GM20431 (cell line): ENCODE data around the gene SH3RF3.

Source experiments
- in situ Hi-C: fragments of 300-500 bp; cut with MseI, MboI; formaldehyde crosslinking; loops from one replicate; pipeline ENCODE4 v1.15.0; 2020; ENCODE audit warnings: low sequenced_read_pairs; ENCODE audit not compliant: unreplicated experiment

SH3RF3 gene

GRCh38 chr2:109318150-109318948, 189.3 kb downstream of the SH3RF3 start:
- in situ Hi-C loops, result no loop called here

- in situ Hi-C loops, result no loop called here
Measured at GRCh38 chr2:109318949-109319342, 189.9 kb downstream of the SH3RF3 start.

- in situ Hi-C loops, result no loop called here
Measured at GRCh38 chr2:109320195-109320922, 191.4 kb downstream of the SH3RF3 start.

- in situ Hi-C loops, result no loop called here
Measured at GRCh38 chr2:109321570-109321969, 192.6 kb downstream of the SH3RF3 start.

- in situ Hi-C loops, result no loop called here
Measured at GRCh38 chr2:109322111-109322510, 193.1 kb downstream of the SH3RF3 start.

- in situ Hi-C loops, result no loop called here
Measured at GRCh38 chr2:109322641-109323040, 193.6 kb downstream of the SH3RF3 start.

GRCh38 chr2:109324861-109325260, 195.9 kb downstream of the SH3RF3 start:
- in situ Hi-C loops, result no loop called here

GRCh38 chr2:109325570-109325969, 196.6 kb downstream of the SH3RF3 start:
- in situ Hi-C loops, result no loop called here

- in situ Hi-C loops, result no loop called here
Measured at GRCh38 chr2:109326306-109326705, 197.3 kb downstream of the SH3RF3 start.

GRCh38 chr2:109330056-109330455, 201.1 kb downstream of the SH3RF3 start:
- in situ Hi-C loops, result no loop called here

- in situ Hi-C loops, result no loop called here
Measured at GRCh38 chr2:109331081-109331480, 202.1 kb downstream of the SH3RF3 start.

- in situ Hi-C loops, result no loop called here
Measured at GRCh38 chr2:109331896-109332848, 203.2 kb downstream of the SH3RF3 start.

GRCh38 chr2:109332880-109333279, 203.9 kb downstream of the SH3RF3 start:
- in situ Hi-C loops, result no loop called here

- in situ Hi-C loops, result no loop called here
Measured at GRCh38 chr2:109333414-109334210, 204.6 kb downstream of the SH3RF3 start.

- in situ Hi-C loops, result no loop called here
Measured at GRCh38 chr2:109335631-109336176, 206.7 kb downstream of the SH3RF3 start.

- in situ Hi-C loops, result no loop called here
Measured at GRCh38 chr2:109336296-109336695, 207.3 kb downstream of the SH3RF3 start.

GRCh38 chr2:109337221-109337620, 208.2 kb downstream of the SH3RF3 start:
- in situ Hi-C loops, result no loop called here

- in situ Hi-C loops, result no loop called here
Measured at GRCh38 chr2:109339519-109339966, 210.5 kb downstream of the SH3RF3 start.

- in situ Hi-C loops, result no loop called here
Measured at GRCh38 chr2:109340381-109340780, 211.4 kb downstream of the SH3RF3 start.
